ENCODE data around the gene CDH16. TPM values are rescaled to one million over a fixed set of nuclear protein-coding genes. Genes with fewer than 3 reads are reported as not detected.

Gene CDH16
- total RNA-seq, 1 donor from 2014 or later = not detected

GRCh38 chr16:66914541-66914940 lies 4.1 kb downstream of the CDH16 start:
- intact Hi-C loops (cut with micrococcal nuclease) = no loop called here

GRCh38 chr16:66913711-66914110 lies 5.0 kb downstream of the CDH16 start:
- intact Hi-C loops (cut with micrococcal nuclease) = no loop called here

DNA sequence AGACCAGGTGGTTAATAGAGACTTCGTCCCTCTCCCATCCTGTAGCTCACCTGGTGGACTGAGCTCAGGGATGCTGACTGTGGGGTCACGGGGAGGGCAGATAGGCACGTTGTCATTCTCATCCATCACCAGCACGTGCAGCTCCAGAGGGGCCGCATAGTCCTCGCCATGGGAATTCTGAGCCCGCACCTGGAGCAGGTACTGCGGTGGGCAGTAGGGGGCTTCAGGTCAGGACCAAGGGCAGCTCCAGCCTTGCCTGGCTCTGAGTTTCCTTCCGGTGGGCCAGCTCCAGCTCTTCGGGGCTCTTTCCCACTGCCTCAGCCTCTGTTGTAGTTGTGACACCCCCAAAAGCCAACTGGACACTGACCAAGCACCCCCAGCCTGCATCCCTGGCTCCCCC lies 5.6 kb downstream of the CDH16 start:
- intact Hi-C loops (cut with micrococcal nuclease) = no loop called here

- intact Hi-C loops (cut with micrococcal nuclease) = no loop called here
Measured at GRCh38 chr16:66911801-66912200, 6.9 kb downstream of the CDH16 start.

- intact Hi-C loops (cut with micrococcal nuclease) = no loop called here
Measured at GRCh38 chr16:66911112-66911511, 7.6 kb downstream of the CDH16 start.

GRCh38 chr16:66910175-66910940 lies 8.3 kb downstream of the CDH16 start:
- intact Hi-C loops (cut with micrococcal nuclease) = no loop called here

DNA sequence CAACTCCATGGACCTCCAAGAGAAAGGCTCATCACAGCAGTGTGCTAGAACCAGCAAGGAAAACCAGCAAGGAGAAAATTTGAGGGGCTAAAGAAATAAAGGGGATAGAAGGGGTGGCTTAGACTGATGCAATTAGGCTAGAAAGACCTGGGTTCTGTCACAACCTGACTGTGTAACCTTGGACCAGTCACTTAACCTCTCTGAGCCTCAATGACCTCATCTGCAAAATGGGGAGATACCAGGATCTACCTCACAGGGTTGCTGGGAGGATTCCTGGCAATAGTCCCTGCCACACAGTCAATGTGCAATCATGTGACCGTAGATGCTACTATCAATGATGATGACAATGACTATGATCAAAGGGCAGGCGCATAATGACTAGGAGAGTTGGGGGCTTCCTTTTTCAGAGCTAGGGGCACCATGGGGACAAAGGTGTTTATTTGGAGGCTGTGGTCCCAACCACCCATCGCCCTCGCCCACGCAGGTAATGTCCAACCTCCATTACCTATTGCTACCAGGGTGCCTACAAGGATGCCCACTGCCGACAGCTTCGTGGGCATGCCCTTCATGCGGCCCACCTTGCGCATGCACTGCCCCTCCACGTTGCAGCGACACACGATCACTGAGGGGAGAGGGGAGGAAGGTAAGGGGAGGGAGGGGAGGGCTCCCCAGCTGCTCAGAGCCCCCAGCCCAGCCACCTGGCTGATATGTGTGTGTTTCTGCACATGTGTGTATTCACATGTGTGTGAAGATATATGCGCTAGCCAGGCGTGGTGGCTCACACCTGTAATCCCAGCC lies 9.7 kb downstream of the CDH16 start:
- intact Hi-C loops (cut with micrococcal nuclease) = no loop called here

GRCh38 chr16:66908116-66908515 lies 10.6 kb downstream of the CDH16 start:
- intact Hi-C loops (cut with micrococcal nuclease) = no loop called here

DNA sequence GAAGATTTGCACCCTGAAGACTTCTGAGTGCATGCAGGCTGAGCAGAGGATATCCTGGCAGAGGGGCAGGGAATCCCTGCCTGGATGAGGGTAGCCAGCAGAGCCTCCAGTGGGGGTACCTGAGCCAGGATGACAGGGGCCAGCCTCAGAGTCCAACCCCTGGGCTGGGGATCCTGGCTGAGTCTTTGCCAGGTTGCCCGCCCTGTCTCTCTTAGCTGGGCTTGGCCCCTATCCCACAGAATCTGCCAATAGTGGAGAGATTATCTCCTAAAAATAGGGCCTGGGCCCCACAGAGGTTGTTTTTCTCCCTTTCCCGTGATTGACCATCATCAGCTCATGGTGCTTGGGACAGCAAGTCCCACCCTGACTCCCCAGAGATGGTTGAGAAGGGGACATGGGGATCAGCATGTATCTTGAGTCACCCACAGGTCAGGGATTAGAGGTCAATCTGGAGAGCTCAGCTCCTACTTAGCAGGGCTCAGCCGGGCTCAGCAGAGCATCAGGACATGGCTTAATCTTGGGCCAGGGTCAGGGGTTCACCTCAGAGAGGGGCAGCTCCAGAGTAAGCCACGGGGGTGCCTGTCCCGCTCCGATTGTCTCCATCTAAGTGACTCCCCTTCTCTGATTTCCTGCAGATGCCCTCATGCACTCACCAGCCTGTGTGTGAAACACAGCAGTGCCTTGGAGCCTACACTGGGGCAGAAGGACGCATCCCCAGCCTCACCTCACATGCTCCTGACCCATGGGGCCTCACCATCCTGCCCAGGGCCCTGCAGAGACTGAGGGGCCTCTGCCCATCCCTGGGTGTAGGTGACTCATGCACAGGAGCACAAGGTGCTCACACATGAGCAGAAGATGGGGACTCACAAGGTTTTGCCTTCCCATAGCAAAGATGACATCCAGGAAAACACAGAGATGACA lies 11.5 kb downstream of the CDH16 start:
- intact Hi-C loops (cut with micrococcal nuclease) = no loop called here

- intact Hi-C loops (cut with micrococcal nuclease) = no loop called here
Measured at GRCh38 chr16:66905633-66906539, 12.8 kb downstream of the CDH16 start.

GRCh38 chr16:66904846-66905632 lies 13.6 kb downstream of the CDH16 start:
- intact Hi-C loops (cut with micrococcal nuclease) = no loop called here

DNA sequence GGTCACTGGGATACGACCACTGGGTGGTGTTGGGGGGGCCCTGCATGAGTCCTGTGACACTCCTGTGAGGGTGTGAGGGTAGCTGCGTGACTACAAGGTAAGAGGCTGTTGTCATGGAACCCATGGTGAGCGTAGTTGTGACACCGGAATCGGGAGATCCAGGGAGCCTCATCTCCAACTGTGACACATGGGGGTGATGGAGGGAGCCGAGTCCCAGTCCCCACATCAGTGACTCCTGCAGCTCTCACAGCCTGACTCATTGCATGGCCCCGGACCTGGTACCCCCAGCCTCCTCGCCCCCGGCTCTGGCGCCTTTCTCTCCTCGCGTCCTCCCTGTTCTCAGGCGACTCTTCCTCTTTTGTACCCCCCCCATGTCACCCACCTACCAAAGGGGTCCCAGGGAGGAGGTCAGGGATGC lies 14.2 kb downstream of the CDH16 start:
- intact Hi-C loops (cut with micrococcal nuclease) = no loop called here

DNA sequence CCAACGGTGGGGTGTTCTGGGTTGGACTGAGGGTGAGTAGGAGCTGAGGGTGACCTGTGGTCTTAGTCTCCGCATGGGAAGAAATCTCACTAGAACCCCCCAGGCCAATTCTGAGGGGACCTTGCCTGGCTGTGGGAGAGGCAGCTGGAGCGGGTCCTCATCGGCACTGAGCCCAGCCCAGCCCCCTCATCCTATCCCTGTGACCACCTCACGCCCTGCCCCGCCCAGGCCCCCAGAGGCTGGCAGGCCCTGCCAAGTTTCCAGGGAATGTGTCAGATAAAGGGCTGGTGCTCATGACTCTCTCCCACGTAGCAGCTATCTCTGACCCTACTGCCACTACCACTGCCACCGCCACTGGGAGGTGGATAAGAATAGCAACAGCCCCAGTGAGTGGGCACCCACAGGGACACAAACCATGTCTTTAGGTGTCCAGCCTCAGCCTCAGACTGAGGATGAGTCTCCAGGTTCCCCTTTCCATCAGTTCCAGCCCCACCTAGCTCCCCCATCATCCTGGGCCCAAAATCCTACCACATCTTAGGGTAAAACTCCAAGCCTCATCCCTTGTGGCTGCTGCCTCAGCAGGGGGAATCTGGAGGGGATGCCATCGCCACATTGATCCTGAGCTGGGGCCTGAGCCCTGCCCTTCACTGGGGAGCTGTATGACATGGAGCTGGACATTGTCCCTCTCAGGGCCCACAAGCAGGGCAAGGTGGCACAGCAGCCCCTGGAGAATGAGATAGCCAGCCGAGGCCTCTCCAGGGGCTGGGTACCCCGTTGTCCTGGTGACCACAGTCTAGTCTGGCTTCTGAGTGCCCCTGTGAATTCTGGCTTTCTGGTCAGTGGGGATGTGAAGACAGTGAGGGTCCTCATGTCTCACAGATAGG lies 14.9 kb downstream of the CDH16 start:
- intact Hi-C loops (cut with micrococcal nuclease) = no loop called here

- intact Hi-C loops (cut with micrococcal nuclease) = no loop called here
Measured at GRCh38 chr16:66902648-66903543, 15.8 kb downstream of the CDH16 start.

DNA sequence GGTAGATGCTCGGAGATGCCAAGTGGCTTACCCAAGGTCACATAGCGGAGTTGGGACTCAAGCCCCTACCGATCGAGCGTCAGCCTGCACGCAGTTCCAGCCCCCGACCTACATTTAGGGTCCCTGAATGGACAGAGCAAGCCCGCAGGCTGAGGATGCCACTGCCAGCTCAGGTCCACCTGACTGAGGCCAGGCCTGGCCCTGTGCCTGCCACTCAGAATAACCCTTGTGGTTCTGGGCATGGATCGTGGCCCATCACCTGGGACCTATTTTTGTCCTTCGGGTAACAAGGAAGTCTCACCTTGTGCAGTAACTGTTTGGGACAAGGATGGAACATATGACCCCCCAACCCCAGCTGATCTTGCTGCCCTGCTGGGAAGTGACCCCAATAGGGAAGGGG lies 17.1 kb downstream of the CDH16 start:
- intact Hi-C loops (cut with micrococcal nuclease) = no loop called here

GRCh38 chr16:66900721-66901441 lies 17.8 kb downstream of the CDH16 start:
- intact Hi-C loops (cut with micrococcal nuclease) = no loop called here

Measured in T-helper 1 cell treated with Interleukin-12 subunit alpha and Interleukin-12 subunit beta and Interleukin-4 antibody, amounts not matched to agents 30 ng/mL and 1 ng/mL, for 36 hours (primary cell).